ENCODE data around the gene ARHGAP32. TPM values are rescaled to one million over a fixed set of nuclear protein-coding genes. Genes with fewer than 3 reads are reported as not detected.

Gene ARHGAP32
- polyA plus RNA-seq (ENCODE audit: insufficient read length in 4 of 4): 10 to 100 TPM; 17.0 to 19.2 (median 18.0) TPM

- DNase-seq (ENCODE audit: low read depth in 4 of 4, low spot score in 3 of 4): no peak
These were observed at the start of gene ARHGAP32 for GRCh38 chr11:129192150-129192549. Gene ARHGAP32 (minus strand): TSS chr11:129192325. CDS start chr11:129192198, 127 bp downstream.

- DNase-seq (ENCODE audit: low read depth in 4 of 4, low spot score in 3 of 4): no peak
These were observed 47.1 kb upstream of the ARHGAP32 start for GRCh38 chr11:129239207-129239606.

- no peak for DNase-seq (ENCODE audit: low read depth in 4 of 4, low spot score in 3 of 4)
These were observed 45.9 kb upstream of the ARHGAP32 start for GRCh38 chr11:129237880-129238638.

GRCh38 chr11:129237456-129237855, 45.3 kb upstream of the ARHGAP32 start:
- DNase-seq (ENCODE audit: low read depth in 4 of 4, low spot score in 3 of 4): no peak

- DNase-seq (ENCODE audit: low read depth in 4 of 4, low spot score in 3 of 4): no peak
These were observed 44.7 kb upstream of the ARHGAP32 start for GRCh38 chr11:129236850-129237249.

- no peak for DNase-seq (ENCODE audit: low read depth in 4 of 4, low spot score in 3 of 4)
These were observed 42.9 kb upstream of the ARHGAP32 start for GRCh38 chr11:129234978-129235377.

GRCh38 chr11:129230006-129230405, 37.9 kb upstream of the ARHGAP32 start:
- DNase-seq (ENCODE audit: low read depth in 4 of 4, low spot score in 3 of 4): no peak

- no peak for DNase-seq (ENCODE audit: low read depth in 4 of 4, low spot score in 3 of 4)
These were observed 34.2 kb upstream of the ARHGAP32 start for GRCh38 chr11:129226207-129226798.

GRCh38 chr11:129225190-129225589, 33.1 kb upstream of the ARHGAP32 start:
- no peak for DNase-seq (ENCODE audit: low read depth in 4 of 4, low spot score in 3 of 4)

GRCh38 chr11:129224538-129224937, 32.4 kb upstream of the ARHGAP32 start:
- DNase-seq (ENCODE audit: low read depth in 4 of 4, low spot score in 3 of 4): no peak

- no peak for DNase-seq (ENCODE audit: low read depth in 4 of 4, low spot score in 3 of 4)
These were observed 31.6 kb upstream of the ARHGAP32 start for GRCh38 chr11:129223701-129224149.

GRCh38 chr11:129223260-129223659, 31.1 kb upstream of the ARHGAP32 start:
- no peak for DNase-seq (ENCODE audit: low read depth in 4 of 4, low spot score in 3 of 4)

GRCh38 chr11:129222158-129222557, 30.0 kb upstream of the ARHGAP32 start:
- DNase-seq (ENCODE audit: low read depth in 4 of 4, low spot score in 3 of 4): no peak

- no peak for DNase-seq (ENCODE audit: low read depth in 4 of 4, low spot score in 3 of 4)
These were observed 23.6 kb upstream of the ARHGAP32 start for GRCh38 chr11:129215506-129216245.

- no peak for DNase-seq (ENCODE audit: low read depth in 4 of 4, low spot score in 3 of 4)
These were observed 22.7 kb upstream of the ARHGAP32 start for GRCh38 chr11:129214710-129215295.

- DNase-seq (ENCODE audit: low read depth in 4 of 4, low spot score in 3 of 4): no peak
These were observed 21.1 kb upstream of the ARHGAP32 start for GRCh38 chr11:129213261-129213660.

GRCh38 chr11:129211397-129211796, 19.3 kb upstream of the ARHGAP32 start:
- DNase-seq (ENCODE audit: low read depth in 4 of 4, low spot score in 3 of 4): no peak

GRCh38 chr11:129210831-129211181, 18.7 kb upstream of the ARHGAP32 start:
- no peak for DNase-seq (ENCODE audit: low read depth in 4 of 4, low spot score in 3 of 4)

- no peak for DNase-seq (ENCODE audit: low read depth in 4 of 4, low spot score in 3 of 4)
These were observed 18.0 kb upstream of the ARHGAP32 start for GRCh38 chr11:129209891-129210830.

GRCh38 chr11:129208863-129209262, 16.7 kb upstream of the ARHGAP32 start:
- no peak for DNase-seq (ENCODE audit: low read depth in 4 of 4, low spot score in 3 of 4)
